A673 (cell line): ENCODE data around the gene FUT9. TPM values are rescaled to one million over a fixed set of nuclear protein-coding genes. Genes with fewer than 3 reads are reported as not detected.
A peak's percentile ranks its signal among the peaks of the same experiment; 100 is the strongest.

Experiments used
- BruUV-seq: library from RNA; stranded (reverse); fragments of 400-500 nt; replicated peaks from 2 replicates; lab custom pipeline; 2021; lab: Mats Ljungman, UMichigan
- CTCF ChIA-PET: fragments of 300-600 bp; sonication (Branson Sonifier 250); formaldehyde crosslinking; loops from one replicate; lab custom pipeline; 2022; ENCODE audit warnings: antibody characterized with exemption; lab: Charles Lee
- POLR2A ChIA-PET: fragments of 300-600 bp; sonication (Branson Sonifier 250); formaldehyde crosslinking; loops from one replicate; lab custom pipeline; 2022; ENCODE audit warnings: antibody characterized with exemption; ENCODE audit not compliant: low non-redundant PET; lab: Charles Lee
- DNase-seq: peaks from one replicate; pipeline ENCODE4 v3.0.0-alpha.2; 2015; ENCODE audit warnings: low spot score
- H3K27ac ChIP-seq: fragments of 200-600 bp; sonication (generic); 2 replicates; pipeline ENCODE4 v1.5.1; 2016; ENCODE audit warnings: mixed run types, low read depth, mild to moderate bottlenecking, mixed read lengths, antibody characterized with exemption, low read length; ENCODE audit not compliant: poor library complexity, severe bottlenecking
- H3K27me3 ChIP-seq: fragments of 200-600 bp; sonication (generic); replicated peaks from 2 replicates; pipeline ENCODE4 v1.6.1; 2017; ENCODE audit warnings: mixed run types, low read depth, mild to moderate bottlenecking, mixed read lengths, antibody characterized with exemption, low read length; ENCODE audit not compliant: insufficient read depth, poor library complexity
- H3K36me3 ChIP-seq: fragments of 200-600 bp; sonication (generic); 2 replicates; pipeline ENCODE4 v1.6.1; 2016; ENCODE audit warnings: mixed run types, mild to moderate bottlenecking, mixed read lengths, antibody characterized with exemption, low read length; ENCODE audit not compliant: insufficient read depth, poor library complexity, severe bottlenecking
- H3K4me1 ChIP-seq: fragments of 200-600 bp; sonication (generic); 2 replicates; pipeline ENCODE4 v1.6.1; 2017; ENCODE audit warnings: mixed run types, mild to moderate bottlenecking, mixed read lengths, antibody characterized with exemption, low read length; ENCODE audit not compliant: insufficient read depth, poor library complexity, severe bottlenecking
- H3K4me3 ChIP-seq: fragments of 200-600 bp; sonication (generic); 2 replicates; pipeline ENCODE4 v1.5.1; 2016; ENCODE audit warnings: low read depth, mixed run types, mild to moderate bottlenecking, mixed read lengths, low read length; ENCODE audit not compliant: poor library complexity, severe bottlenecking
- H3K9me3 ChIP-seq: fragments of 200-600 bp; sonication (generic); 2 replicates; pipeline ENCODE4 v1.6.1; 2016; ENCODE audit warnings: mixed run types, low read depth, mild to moderate bottlenecking, mixed read lengths, antibody characterized with exemption, low read length; ENCODE audit not compliant: poor library complexity, severe bottlenecking
- EZH2 ChIP-seq: fragments of 200-600 bp; sonication (generic); IDR thresholded peaks from 2 replicates; pipeline ENCODE4 v1.6.1; 2017; ENCODE audit warnings: borderline replicate concordance, low read depth, mild to moderate bottlenecking, mixed read lengths, antibody characterized with exemption, low read length; ENCODE audit not compliant: poor library complexity, severe bottlenecking
- intact Hi-C: fragments of 100-400 bp; cut with micrococcal nuclease; formaldehyde crosslinking; loops from one replicate; pipeline ENCODE4 v1.10.0; 2022; ENCODE audit not compliant: unreplicated experiment
- total RNA-seq: library from RNA; stranded (reverse); gene quantifications from 2 replicates; pipeline ENCODE4 v1.2.3, GENCODE V29; 2021
- TF ChIP-seq, protein P1 (sequence below): fragments of 300-800, 200-600 bp; sonication (generic); conservative IDR thresholded peaks from 2 replicates; pipeline ENCODE4 v1.5.1; 2017; ENCODE audit warnings: low read depth, mild to moderate bottlenecking, antibody characterized with exemption, low read length, moderate library complexity, mixed read lengths

The FUT9 gene
- total RNA-seq, 1 experiment from 2014 or later, result 4.3 TPM

DNA sequence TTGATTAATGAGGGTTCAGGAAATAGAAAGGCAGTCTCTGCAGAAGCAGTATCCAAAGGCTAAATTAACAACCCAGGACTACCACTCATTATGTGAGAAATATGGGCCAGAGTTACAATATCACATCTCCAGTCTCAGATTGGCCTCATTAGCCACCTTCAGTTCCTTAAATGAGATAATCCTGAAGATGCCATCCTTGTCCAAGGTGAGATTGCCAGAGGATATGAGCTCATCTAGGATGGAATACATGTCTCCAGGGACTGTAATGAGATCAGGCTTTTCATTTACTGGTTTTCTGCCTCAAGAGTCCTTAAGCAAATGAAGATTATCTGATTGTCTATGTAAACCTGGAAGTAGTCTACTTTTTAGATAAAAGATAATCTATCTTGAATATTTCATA is 196.3 kb downstream of the FUT9 start:
- POLR2A ChIA-PET, result no interaction called here
- Histone ChIP-seq H3K4me3 (no peak overlapping the region), H3K36me3 (no peaks in the 10 kb centered on the region), H3K27ac (no peak overlapping the region), H3K9me3 (no peaks in the 10 kb centered on the region), H3K27me3 (no peaks in the 10 kb centered on the region), H3K4me1 (no peaks in the 10 kb centered on the region)
- intact Hi-C loops, result no loop called here
- peak; percentile 5 for DNase-seq
- CTCF ChIA-PET, result no interaction called here
- no TSS peak for BruUV-seq
- no peak for TF ChIP-seq EZH2
- TF ChIP-seq, protein P1, sequence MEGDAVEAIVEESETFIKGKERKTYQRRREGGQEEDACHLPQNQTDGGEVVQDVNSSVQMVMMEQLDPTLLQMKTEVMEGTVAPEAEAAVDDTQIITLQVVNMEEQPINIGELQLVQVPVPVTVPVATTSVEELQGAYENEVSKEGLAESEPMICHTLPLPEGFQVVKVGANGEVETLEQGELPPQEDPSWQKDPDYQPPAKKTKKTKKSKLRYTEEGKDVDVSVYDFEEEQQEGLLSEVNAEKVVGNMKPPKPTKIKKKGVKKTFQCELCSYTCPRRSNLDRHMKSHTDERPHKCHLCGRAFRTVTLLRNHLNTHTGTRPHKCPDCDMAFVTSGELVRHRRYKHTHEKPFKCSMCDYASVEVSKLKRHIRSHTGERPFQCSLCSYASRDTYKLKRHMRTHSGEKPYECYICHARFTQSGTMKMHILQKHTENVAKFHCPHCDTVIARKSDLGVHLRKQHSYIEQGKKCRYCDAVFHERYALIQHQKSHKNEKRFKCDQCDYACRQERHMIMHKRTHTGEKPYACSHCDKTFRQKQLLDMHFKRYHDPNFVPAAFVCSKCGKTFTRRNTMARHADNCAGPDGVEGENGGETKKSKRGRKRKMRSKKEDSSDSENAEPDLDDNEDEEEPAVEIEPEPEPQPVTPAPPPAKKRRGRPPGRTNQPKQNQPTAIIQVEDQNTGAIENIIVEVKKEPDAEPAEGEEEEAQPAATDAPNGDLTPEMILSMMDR, result no peak

DNA sequence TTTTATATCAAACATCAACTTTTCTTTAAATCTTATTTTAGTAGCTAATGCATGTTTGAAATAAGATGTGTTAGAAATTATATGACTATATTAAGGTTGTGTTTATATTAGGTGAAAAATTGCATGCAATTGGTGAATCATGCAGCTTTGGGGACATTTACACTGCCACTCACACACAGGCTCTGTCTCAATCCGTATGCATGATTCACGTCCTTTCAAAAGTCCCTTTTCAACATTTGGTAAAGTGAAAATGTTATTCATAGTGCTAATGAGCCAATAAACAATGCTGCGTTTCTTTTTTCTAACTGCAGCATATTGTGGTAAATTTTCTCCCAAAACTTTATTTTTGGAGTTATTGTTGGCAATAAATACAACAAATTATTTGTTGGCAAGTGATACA is 198.0 kb downstream of the FUT9 start:
- CTCF ChIA-PET, result no interaction called here

DNA sequence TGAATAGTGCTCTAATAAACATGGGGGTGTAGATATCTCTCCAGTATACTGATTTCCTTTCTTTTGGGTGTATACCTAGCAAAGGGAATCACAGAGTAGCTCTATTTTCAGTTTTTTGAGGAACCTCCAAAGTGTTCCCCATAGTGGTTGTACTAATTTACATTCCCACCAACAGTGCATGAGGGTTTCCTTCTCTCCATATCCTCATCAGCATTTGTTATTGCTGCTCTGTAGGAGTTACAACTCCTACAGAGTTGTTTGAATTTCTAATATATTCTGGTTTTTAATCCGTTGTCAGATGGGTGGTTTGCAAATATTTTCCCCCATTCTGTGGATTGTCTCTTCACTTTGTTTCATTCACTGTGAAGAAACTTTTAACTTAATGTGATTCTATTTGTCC is 207.9 kb downstream of the FUT9 start:
- H3K4me1 ChIP-seq, result no peaks in the 10 kb centered on the region
- H3K27me3 ChIP-seq, result no peaks in the 10 kb centered on the region
- no peak overlapping the region for H3K27ac ChIP-seq
- intact Hi-C loops, result no loop called here
- DNase-seq, result no peak
- no TSS peak for BruUV-seq
- H3K36me3 ChIP-seq, result no peaks in the 10 kb centered on the region
- ChIA-PET POLR2A (no interaction called here), CTCF (no interaction called here)
- TF ChIP-seq EZH2, result no peak
- TF ChIP-seq, protein P1, result no peak
- H3K9me3 ChIP-seq, result no peaks in the 10 kb centered on the region
- no peak overlapping the region for H3K4me3 ChIP-seq

More for the DNA sequence above, 198.0 kb downstream of the FUT9 start:
- H3K4me3 ChIP-seq, result no peak overlapping the region
- TF ChIP-seq, protein P1, result no peak
- no peak for TF ChIP-seq EZH2
- no peaks in the 10 kb centered on the region for H3K9me3 ChIP-seq
- DNase-seq, result no peak
- H3K27ac ChIP-seq, result no peak overlapping the region
- H3K4me1 ChIP-seq, result no peaks in the 10 kb centered on the region
- no peaks in the 10 kb centered on the region for H3K36me3 ChIP-seq
- H3K27me3 ChIP-seq, result no peaks in the 10 kb centered on the region
- POLR2A ChIA-PET, result no interaction called here
- intact Hi-C loops, result no loop called here
- BruUV-seq, result no TSS peak
